B cell (primary cell): ENCODE measurements around the gene EFHC2.

Experiments
- CTCF ChIP-seq: fragments of 200-600 bp; IDR thresholded peaks from one replicate; pipeline ENCODE4 v1.8.0; 2022; ENCODE audit warnings: antibody characterized with exemption, mild to moderate bottlenecking
- EZH2 ChIP-seq: IDR thresholded peaks from 2 replicates; pipeline ENCODE4 v1.6.1; 2012; ENCODE audit warnings: borderline replicate concordance, low read depth, mild to moderate bottlenecking, moderate library complexity, low read length; ENCODE audit not compliant: insufficient read depth, poor library complexity, severe bottlenecking

- no peak for TF ChIP-seq CTCF
- no peak for TF ChIP-seq EZH2
Measured at GRCh38 chrX:44099366-44099765, 244.1 kb downstream of the EFHC2 start.
